GM18909 (cell line): ENCODE results near the gene BCL11B.

Experiments used
- ATAC-seq: cut with Tn5 transposase; IDR thresholded peaks from one replicate; pipeline ENCODE4 v1.9.1; 2021; ENCODE audit warnings: mild to moderate bottlenecking; ENCODE audit not compliant: unreplicated experiment, poor library complexity

BCL11B gene

DNA sequence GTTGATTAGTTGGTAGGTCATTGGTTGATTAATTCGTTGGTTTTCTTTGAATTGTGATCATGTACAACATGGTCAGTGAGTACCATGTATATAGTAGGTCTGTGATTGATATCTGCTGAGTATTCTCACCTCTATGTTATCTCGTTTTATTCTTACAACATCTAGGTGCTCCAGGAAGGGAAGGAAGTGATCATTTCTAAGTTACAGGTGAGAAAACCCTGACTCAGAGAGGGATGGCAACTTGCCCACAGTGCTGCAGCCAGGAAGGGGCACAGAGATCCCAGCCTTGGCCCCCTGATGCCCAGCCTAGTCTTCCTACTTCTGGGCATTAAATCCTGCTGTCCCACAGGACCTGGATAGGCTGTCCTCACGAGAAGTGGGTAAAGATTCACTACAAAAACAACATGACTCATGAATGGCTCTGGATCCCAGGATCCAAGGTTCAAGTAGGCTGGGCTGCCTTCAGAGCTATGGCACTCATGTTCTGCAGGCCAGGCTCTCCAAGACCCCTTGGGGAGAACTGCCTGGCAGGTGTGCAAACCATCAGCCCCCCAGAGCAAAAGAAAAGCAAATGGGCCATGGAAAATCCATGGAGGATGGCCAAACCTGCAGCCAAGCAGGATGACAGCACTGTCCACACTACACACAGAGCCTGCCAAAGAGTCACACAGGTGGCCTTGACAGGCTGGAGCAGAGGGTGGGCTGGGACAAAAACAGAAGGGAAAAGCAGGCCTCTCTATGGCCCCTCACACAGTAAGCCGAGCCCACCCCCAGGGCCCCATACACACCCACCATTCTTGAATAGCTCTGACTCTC, 146.2 kb downstream of the BCL11B start:
- ATAC-seq: no peak

DNA sequence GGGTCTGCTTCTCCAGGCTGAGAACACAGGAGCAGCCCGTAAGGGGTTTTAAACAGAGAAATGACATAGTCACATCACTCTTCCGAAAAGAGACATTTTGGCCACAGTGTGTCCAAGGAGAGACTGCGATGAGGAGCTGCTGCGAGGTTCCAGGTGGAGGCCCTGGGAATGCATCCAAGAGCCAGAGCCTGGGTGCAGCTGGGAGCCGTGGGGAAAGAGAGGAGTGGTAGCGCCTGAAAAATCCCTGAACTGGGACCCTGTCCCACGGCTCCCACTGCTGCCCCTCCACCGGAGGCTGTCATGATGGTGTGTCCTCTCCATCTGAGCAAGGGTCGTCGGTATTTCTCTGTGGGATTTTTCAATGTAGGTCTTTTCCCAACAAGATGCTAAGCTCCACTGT, 146.9 kb downstream of the BCL11B start:
- ATAC-seq: no peak

DNA sequence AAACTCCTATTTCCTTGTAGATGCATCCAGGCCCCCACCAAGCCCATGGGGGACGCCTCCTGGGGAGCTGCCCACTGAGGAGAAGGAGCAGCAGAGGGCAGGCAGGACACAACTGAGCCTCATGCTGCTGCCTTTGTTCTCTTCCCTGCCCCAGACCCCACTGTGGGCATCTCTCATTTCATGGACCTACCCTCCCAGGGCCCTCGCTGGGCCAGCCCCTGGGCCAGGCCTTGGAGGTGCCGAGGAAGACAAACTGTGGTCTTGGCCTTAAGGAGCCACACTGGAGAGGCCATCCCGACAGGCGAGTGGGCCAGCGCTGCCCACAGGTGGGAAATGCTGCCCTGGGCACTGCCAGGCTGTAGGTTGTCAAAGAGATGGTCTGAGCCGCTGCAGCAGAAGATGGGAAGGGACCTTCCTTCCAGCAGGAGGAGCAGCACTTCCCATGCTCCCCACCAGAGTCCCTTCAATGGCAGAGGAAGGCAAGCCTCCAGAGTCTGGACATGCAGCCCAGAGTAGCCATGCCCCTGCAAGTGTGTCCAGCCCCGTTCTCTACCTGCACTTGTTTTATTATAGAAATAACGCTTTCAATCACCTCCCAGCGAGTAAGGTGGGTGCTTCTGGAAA, 147.4 kb downstream of the BCL11B start:
- ATAC-seq: no peak

DNA sequence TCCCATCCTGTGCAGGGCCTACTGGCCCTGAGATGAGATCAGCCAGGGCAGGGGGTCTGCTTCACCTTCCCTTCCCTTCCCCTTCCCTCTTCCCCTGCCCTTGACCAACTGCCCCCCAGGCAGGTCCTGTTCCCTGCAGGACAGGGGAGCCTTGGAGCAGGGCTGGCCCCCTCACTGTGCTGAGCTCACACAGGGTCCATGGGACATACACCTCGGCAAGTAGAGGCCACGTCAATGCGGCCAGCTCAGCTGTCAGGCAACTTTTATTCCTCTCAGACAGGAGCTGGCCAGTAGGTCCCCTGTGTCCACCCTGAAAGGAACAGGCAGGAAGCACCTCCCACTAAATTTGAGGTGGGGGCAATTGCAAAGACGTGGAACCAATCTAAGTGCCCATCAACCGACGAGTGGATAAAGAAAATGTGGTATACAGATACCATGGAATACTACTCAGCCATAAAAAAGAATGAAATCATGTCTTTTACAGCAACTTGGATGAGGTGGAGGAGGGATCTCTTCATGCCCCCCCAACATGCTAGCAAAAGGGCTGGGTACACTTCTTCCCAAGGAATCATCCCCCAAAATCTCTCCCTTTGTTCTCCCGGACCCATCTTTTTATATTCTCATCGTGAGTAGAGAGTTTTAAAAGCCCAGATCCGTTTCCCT, 148.7 kb downstream of the BCL11B start:
- no peak for ATAC-seq

DNA sequence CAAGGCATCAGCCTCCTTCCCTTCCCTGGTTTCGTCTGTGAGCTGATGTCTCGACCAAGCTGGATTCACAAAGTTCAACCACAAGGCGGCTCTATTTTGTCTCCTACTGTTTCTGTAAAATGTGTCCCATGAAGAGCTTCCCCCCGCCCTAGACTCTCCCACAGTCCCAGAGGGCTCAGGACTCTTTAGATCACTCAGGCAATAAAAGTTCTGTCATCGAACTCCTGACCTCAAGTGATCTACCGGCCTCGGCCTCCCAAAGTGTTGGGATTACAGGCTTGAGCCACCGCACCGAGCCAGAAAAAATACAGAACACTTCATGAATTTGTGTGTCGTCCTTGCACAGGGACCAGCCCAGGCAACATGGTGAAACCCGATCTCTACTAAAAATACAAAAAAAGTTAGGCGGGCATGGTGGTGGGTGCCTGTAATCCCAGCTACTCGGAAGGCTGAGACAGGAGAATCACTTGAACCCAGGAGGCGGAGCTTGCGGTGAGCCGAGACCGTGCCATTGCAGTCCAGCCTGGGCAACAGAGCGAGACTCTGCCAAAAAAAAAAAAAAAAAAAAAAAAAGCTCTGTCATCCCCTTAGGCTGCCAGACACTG, 149.4 kb downstream of the BCL11B start:
- ATAC-seq: no peak

DNA sequence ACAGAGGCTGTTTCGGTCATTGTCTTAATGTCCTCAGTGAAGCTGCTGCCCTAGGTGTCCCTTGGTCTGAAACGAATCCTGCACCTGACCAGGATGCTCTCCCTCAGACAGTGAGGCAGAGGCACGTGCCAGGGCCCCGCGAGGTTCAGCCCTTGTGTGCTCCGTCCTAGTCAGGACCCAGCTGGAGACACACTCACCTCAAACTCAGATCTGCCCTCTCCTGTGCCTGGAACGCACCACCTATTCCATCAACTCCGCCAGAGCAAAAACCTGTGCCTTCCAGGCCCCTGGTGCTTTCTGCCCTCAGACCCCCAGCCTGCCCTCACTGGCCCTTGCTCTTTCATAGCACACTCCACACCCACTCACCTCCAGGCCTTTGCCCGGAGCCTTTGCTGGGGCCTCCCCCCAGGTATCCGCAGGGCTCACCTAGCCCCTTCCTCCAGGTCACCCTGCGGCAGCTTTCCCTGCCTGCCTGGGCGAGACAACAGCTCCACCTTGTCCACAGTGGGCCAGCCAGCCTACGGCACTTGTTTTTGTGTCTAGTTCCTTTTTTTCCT, 150.6 kb downstream of the BCL11B start:
- ATAC-seq: no peak

DNA sequence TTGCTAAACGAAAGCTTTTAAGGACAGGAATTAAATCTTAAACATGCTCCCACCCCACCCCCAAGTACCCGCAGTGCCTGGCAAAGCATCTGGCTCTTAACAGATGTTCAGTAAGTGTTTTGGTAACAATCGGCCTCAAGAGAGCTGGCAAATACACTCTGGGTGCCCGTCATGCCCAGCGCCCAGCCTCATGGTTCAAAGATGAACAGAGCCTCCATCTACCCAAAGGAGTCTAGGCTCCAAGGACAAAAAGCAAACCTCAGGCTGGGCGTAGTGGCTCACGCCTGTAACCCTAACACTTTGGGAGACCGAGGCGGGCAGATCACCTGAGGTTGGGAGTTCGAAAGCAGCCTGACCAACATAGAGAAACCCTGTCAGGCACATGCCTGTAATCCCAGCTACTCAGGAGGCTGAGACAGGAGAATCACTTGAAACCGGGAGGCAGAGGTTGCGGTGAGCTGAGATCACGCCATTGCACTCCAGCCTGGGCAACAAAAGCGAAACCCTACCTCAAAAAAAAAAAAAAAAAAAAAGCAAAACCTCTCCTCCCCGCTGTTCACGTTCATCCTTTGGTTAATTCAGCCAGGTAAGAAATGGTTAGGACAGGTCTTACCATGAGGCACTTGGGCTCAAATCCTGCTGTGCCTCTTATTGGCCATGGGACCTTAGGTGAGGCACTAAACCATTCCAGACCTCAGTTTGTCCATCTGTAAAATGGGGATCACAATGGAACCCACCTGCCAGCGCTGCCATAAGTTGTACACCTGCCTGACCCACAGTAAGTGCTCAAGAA, 151.3 kb downstream of the BCL11B start:
- no peak for ATAC-seq

DNA sequence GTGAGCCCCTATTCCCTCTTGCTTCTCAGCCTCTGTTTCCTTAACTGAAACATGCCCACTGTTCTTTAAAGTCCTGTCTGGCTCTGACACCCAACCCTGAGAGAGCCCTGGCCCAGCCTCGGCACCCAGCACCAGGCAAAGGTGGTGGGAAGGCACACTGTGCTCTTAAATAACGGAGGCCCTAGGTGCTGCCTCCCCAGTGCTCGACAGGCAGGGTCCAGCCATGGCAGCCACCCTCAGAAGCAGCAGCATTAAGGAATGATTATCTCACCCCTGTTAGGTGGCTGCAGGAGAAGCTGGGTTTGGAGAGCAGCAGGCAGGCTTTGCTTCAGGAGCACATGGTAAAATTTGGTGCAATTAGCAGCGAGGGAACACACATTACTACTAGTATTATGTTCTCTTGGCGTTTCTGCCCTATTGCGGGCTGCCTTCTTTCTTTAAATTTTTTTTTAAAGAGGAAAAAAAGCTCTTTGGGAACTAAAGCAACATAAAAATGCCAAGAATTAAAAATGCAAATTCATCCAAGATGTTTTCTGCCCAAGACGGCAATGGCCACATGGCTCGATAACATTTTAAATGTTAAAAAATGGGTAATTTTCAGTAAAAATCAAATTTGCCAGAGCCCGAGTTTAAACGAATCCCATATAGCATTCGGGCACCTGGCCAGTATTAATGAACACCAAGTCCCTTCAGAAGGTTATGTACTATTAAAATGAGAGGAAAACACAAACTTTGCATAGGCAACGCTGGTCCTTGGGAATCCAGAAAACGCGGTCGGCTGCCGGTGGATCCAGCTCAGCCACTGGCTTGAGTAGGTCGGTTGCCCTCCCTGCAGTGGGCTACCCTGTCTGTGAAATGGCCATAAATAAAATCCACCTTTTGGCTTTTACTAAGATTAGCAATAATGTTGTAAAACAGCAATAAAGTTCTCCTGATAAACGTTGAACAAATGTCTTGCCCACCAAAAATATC, 152.2 kb downstream of the BCL11B start:
- no peak for ATAC-seq
